Measurements from ENCODE around the gene BEX3. TPM values are rescaled to one million over a fixed set of nuclear protein-coding genes. Genes with fewer than 3 reads are reported as not detected.

The BEX3 gene
- total RNA-seq, 2 donors from 2014 or later = 71.9 to 77.3 TPM

DNA sequence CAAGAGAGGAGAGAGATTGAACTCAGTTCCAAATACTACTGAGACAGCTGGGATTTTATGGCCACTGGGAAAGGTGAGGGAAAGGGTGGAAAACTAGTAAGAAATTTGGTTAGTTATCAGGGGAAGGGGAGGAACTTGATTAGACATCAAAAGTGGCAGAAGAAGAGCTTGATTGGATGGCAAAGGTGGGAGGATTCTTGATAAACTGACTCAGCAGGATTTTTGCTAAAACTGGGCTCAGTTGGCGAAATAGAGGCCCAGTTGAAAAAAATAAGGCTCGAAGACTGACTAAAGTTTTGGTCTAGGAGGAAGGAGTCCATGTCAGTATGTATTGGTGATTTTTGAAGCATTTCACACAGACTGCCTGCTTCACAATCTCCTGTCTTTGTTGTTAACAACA, 10.0 kb downstream of the BEX3 start:
- no peak for DNase-seq
- no peak for TF ChIP-seq POLR2A (IDR thresholded peaks at IDR 0.05)
- TF ChIP-seq, protein P1, sequence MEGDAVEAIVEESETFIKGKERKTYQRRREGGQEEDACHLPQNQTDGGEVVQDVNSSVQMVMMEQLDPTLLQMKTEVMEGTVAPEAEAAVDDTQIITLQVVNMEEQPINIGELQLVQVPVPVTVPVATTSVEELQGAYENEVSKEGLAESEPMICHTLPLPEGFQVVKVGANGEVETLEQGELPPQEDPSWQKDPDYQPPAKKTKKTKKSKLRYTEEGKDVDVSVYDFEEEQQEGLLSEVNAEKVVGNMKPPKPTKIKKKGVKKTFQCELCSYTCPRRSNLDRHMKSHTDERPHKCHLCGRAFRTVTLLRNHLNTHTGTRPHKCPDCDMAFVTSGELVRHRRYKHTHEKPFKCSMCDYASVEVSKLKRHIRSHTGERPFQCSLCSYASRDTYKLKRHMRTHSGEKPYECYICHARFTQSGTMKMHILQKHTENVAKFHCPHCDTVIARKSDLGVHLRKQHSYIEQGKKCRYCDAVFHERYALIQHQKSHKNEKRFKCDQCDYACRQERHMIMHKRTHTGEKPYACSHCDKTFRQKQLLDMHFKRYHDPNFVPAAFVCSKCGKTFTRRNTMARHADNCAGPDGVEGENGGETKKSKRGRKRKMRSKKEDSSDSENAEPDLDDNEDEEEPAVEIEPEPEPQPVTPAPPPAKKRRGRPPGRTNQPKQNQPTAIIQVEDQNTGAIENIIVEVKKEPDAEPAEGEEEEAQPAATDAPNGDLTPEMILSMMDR (IDR thresholded peaks at IDR 0.05) = no peak
- no peak overlapping the region for H3K4me3 ChIP-seq
- H3K27ac ChIP-seq = no peak overlapping the region
- H3K4me1 ChIP-seq = no peaks in the 10 kb centered on the region
- H3K9me3 ChIP-seq = no peaks in the 10 kb centered on the region
- H3K36me3 ChIP-seq (replicated peaks in 1 of 2; ENCODE audit: insufficient read depth in 1 of 2, low read depth in 2 of 2) = no peaks in the 10 kb centered on the region
- no peak for ATAC-seq
- WGBS, 2 donors = 92 to 94% methylated on average over 2 of the region's 2 CpGs
- intact Hi-C loops (cut with DNase I) = no loop called here
- H3K27me3 ChIP-seq = no peaks in the 10 kb centered on the region

DNA sequence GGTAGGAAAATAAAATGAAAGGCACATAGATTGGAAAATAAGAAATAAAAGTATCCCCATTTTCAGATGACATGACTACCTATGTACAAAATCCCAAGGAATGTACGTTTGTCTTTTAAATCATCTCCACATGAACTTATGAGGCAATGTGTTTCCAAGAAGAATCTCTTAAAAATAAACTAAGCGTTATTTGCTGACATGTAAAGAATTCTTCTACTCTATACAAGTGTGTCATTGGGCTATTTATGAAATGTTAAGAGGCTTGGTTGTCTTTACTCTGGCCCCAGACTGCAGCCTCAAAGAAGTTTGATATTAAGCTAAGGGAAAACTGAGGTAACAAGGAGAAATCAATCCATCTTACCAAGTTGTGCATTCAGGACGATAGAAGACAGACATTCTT, 17.1 kb downstream of the BEX3 start:
- intact Hi-C loops (cut with DNase I) = no loop called here
- Histone ChIP-seq H3K4me1 (no peaks in the 10 kb centered on the region), H3K9me3 (no peaks in the 10 kb centered on the region), H3K27ac (no peak overlapping the region), H3K27me3 (no peaks in the 10 kb centered on the region), H3K36me3 (replicated peaks in 1 of 2; ENCODE audit: insufficient read depth in 1 of 2, low read depth in 2 of 2) (no peaks in the 10 kb centered on the region), H3K4me3 (no peak overlapping the region)
- whole genome bisulfite sequencing, 2 donors = 70 to 72% methylated on average over 3 of the region's 3 CpGs
- no peak for DNase-seq
- ATAC-seq = no peak
- no peak for TF ChIP-seq POLR2A (IDR thresholded peaks at IDR 0.05)
- TF ChIP-seq, protein P1 (IDR thresholded peaks at IDR 0.05) = no peak

DNA sequence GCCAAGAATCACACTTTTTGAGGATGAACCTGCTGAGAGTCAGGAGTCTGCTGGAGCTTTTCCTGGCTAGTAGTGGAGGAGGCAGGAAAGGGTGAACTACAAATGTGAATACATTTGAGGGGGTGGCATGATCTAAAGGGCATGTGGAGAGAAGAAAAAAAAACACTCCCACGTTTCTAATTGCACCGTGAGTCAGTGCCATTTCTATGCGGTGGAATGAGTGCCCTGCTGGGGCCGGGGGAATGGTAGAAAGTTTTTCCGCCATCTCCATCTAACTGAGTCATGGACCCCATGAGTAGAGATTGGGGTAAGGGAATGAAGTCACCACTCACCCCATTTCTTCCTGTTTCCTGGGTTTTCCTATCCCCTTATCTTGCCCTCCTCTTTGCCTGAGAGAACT, 19.8 kb downstream of the BEX3 start:
- DNase-seq (no peak), ATAC-seq (no peak)
- intact Hi-C loops (cut with DNase I) = no loop called here
- Histone ChIP-seq H3K4me1 (no peaks in the 10 kb centered on the region), H3K27ac (no peak overlapping the region), H3K4me3 (no peak overlapping the region), H3K9me3 (no peaks in the 10 kb centered on the region), H3K27me3 (no peaks in the 10 kb centered on the region), H3K36me3 (replicated peaks in 1 of 2; ENCODE audit: insufficient read depth in 1 of 2, low read depth in 2 of 2) (no peaks in the 10 kb centered on the region)
- 76 to 80% methylated on average over 5 of the region's 5 CpGs for WGBS, 2 donors
- TF ChIP-seq, protein P1 (IDR thresholded peaks at IDR 0.05) = no peak
- no peak for TF ChIP-seq POLR2A (IDR thresholded peaks at IDR 0.05)

DNA sequence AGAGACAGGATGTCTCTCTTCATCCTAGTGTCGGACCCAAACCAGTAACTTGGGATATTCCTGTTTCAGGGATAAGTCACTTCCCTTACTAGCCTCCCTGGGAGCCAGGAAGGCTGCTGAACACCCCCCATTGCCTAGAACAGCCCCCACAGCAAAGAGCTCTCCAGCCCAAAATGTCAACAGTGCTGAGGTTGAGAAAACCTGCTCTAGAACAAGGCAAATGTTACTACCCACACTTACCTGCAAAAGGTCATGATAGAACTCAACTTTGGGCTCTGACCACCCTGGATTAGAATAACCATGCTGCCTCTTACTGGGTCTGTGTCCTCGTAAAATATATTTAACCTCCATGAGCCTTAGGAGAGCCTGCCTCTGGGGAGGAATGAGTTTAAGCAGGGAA, 20.3 kb downstream of the BEX3 start:
- Histone ChIP-seq H3K9me3 (no peaks in the 10 kb centered on the region), H3K4me3 (no peak overlapping the region), H3K36me3 (replicated peaks in 1 of 2; ENCODE audit: insufficient read depth in 1 of 2, low read depth in 2 of 2) (no peaks in the 10 kb centered on the region), H3K27ac (no peak overlapping the region), H3K27me3 (no peaks in the 10 kb centered on the region), H3K4me1 (no peaks in the 10 kb centered on the region)
- DNase-seq = no peak
- intact Hi-C loops (cut with DNase I) = no loop called here
- TF ChIP-seq, protein P1 (IDR thresholded peaks at IDR 0.05) = no peak
- TF ChIP-seq POLR2A (IDR thresholded peaks at IDR 0.05) = no peak
- ATAC-seq = no peak
- 20 to 29% methylated on average over 2 of the region's 2 CpGs for WGBS, 2 donors

DNA sequence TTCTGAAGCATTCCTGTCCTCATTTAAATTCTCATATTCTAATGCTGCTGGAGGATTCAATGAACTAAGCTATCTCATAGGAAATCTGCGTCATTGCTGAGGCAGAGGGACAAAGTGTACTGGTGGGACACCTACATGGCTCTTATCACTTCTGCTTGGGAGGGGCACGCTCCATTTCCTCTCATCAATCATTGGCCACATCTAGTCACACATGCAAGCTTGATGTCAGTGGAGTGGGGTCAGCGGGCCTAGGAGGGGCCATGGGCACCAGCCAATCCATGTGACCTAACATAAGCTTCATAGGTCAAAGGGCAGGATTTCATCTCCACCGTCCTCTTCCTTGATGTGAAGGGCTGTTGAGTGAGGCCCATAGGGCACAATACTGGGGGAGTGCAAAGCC, 21.4 kb downstream of the BEX3 start:
- Histone ChIP-seq H3K4me1 (no peaks in the 10 kb centered on the region), H3K27ac (no peak overlapping the region), H3K36me3 (replicated peaks in 1 of 2; ENCODE audit: insufficient read depth in 1 of 2, low read depth in 2 of 2) (no peaks in the 10 kb centered on the region), H3K27me3 (no peaks in the 10 kb centered on the region), H3K4me3 (no peak overlapping the region), H3K9me3 (no peaks in the 10 kb centered on the region)
- intact Hi-C loops (cut with DNase I) = no loop called here
- 60 to 78% methylated on average over 1 to 4 of the region's 4 CpGs for WGBS, 2 donors
- no peak for DNase-seq
- no peak for ATAC-seq
- TF ChIP-seq, protein P1 (IDR thresholded peaks at IDR 0.05) = no peak
- no peak for TF ChIP-seq POLR2A (IDR thresholded peaks at IDR 0.05)

All from body of pancreas (tissue), 4 donors.